Bronchus fibroblast of lung (primary cell): ENCODE data around the gene PDLIM7. TPM values are rescaled to one million over a fixed set of nuclear protein-coding genes. Genes with fewer than 3 reads are reported as not detected.

Experiments
- total RNA-seq: library from RNA; depleted of rRNA; stranded (reverse); fragments of >200 nt; gene quantifications from 2 replicates; pipeline ENCODE4 v1.2.3, GENCODE V29; 2015

Gene PDLIM7
- total RNA-seq, result 198 and 220 TPM in 2 replicates

GRCh38 chr5:177497292-177498012 lies at the start of gene PDLIM7:
PDLIM7 (minus strand) TSS chr5:177497604; CDS start chr5:177496512, 1,092 bp downstream.

DNA sequence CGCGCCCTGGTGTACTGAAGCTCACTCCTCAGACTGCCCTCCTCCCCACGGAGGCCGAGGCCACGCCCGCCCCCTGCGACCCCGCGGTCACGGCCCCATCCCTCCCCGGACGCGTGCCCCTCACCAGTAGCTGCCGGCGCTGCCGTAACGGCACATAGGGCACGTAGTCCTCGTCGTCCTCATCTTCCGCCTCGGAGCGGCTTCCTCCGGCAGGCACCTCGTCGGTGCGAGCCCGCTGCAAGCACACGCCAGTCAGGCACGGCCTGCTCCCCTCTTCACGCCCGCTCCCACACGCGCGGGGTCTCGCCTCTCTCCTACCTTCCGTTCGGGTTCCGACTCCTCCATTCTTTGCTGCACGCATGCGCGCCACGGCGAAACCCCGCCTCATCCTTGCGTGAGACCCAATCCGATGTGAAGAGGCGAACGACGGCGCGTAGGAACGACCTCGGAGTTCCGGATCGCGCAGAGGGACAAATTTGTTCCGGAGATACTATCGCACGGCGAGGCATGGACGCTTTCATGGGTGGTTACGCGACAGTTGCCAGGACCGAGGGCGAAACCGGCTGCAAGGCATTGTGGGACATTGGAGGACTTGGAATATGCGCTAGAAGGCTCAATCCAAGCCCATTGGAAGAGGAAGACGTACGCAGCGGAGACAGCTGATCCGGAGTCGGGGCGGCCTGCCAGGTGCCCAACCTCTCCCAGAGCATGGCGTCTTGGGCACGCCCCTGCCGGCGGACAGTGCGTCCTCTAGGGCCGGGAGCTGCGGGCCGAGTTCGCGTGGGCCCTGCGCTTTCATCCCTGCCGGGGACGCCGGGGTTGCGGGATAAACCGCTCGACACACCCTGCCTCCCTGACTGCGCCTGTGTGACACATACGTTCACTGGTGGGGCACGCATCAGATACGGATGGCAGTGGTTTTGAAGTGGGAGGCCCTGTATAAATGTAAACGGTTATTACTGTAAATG lies 19.5 kb upstream of the PDLIM7 start, which contains the start of gene DDX41:
Gene DDX41, minus strand, starts transcription at position 361 of the 968 bp plus-strand sequence. Its CDS starts 16 bp downstream, at position 345.

GRCh38 chr5:177509381-177509951 lies 12.1 kb upstream of the PDLIM7 start, which contains the start of gene DOK3:
DOK3 (minus strand) TSS chr5:177509826; CDS start chr5:177509540, 286 bp downstream.

GRCh38 chr5:177473443-177474001 lies 23.9 kb downstream of the PDLIM7 start, which contains the start of gene DBN1:
DBN1 (minus strand) TSS chr5:177473634; CDS start chr5:177473521, 113 bp downstream.

GRCh38 chr5:177446200-177447065 lies 51.0 kb downstream of the PDLIM7 start, which contains the start of gene PRR7:
PRR7 (plus strand) TSS chr5:177446814; CDS start chr5:177455068, 8,254 bp downstream.

Other genes with a start within 250 kb of the PDLIM7 start
- 21.5 and 22.0 TPM in 2 replicates for gene RAB24, start 193.9 kb downstream of the PDLIM7 start, total RNA-seq
- gene PRELID1, start 193.8 kb downstream of the PDLIM7 start, total RNA-seq, result 230 and 248 TPM in 2 replicates
- gene MXD3, start 185.7 kb downstream of the PDLIM7 start, total RNA-seq, result 81.2 and 89.0 TPM in 2 replicates
- gene LMAN2, start 145.9 kb downstream of the PDLIM7 start, total RNA-seq, result 253 and 263 TPM in 2 replicates
- gene RGS14, start 139.7 kb downstream of the PDLIM7 start, total RNA-seq, result 5.1 and 13.1 TPM in 2 replicates
- gene SLC34A1, start 113.2 kb downstream of the PDLIM7 start, total RNA-seq, result not detected in 2 replicates
- not detected in 2 replicates for gene PFN3, start 96.9 kb downstream of the PDLIM7 start, total RNA-seq
- gene F12, start 88.0 kb downstream of the PDLIM7 start, total RNA-seq, result 0.74 and 1.0 TPM in 2 replicates
- gene GRK6, start 70.9 kb downstream of the PDLIM7 start, total RNA-seq, result 31.7 and 34.5 TPM in 2 replicates
- gene PRR7, start 50.8 kb downstream of the PDLIM7 start, total RNA-seq, result 15.9 and 21.5 TPM in 2 replicates
- 224 and 238 TPM in 2 replicates for gene DBN1, start 24.0 kb downstream of the PDLIM7 start, total RNA-seq
- gene DOK3, start 12.2 kb upstream of the PDLIM7 start, total RNA-seq, result 0.17 and 0.74 TPM in 2 replicates
- gene DDX41, start 19.4 kb upstream of the PDLIM7 start, total RNA-seq, result 136 and 137 TPM in 2 replicates
- 16.0 and 22.0 TPM in 2 replicates for gene FAM193B, start 57.0 kb upstream of the PDLIM7 start, total RNA-seq
- 139 and 146 TPM in 2 replicates for gene TMED9, start 94.6 kb upstream of the PDLIM7 start, total RNA-seq
- 40.7 and 43.5 TPM in 2 replicates for gene B4GALT7, start 102.5 kb upstream of the PDLIM7 start, total RNA-seq